Measurements from ENCODE around the gene RAP2B.
A peak's percentile ranks its signal among the peaks of the same experiment; 100 is the strongest.
"Not testable (repeated sequence)": the region's sequence is repeated elsewhere in the genome, so short reads cannot be mapped to it uniquely, and the experiment has no call there.

Gene RAP2B

DNA sequence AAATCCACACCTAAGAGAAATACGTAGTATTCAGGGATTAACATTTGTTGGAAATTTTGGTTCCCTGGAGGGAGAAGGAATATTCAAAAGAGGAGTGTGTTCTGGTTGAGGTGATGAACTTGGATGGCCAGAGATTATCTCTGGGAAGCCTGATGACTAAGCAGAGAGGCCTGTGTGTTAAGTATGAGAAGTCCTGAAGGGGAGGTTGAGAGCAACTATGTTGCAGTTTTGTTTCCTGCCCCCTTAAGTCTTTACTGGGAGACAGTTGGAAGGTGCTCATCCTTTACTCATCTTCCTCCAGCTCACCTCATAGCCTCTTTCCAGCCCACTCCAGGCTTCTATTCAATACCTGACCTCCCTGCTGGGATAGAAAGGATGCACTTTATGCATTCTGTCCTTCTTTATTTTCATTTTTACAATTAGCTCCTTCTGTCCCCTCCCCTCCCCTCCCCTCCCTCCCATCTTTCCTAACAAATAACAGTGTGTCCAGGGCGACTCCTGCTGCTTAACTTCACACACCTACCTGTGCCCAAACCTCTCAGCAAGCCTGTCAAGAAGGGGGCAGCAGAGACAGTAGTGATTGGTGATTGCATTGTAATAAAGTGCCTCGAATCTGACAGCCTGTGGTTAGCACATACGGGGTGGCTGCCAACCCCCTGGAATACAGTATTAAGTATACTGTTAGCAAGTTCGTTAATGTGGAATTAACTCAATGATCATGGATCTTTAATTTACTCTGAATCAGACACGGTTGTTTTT, 11.9 kb downstream of the RAP2B start:
- FAIRE-seq (no peak), DNase-seq (ENCODE audit: insufficient read length) (no peak)

DNA sequence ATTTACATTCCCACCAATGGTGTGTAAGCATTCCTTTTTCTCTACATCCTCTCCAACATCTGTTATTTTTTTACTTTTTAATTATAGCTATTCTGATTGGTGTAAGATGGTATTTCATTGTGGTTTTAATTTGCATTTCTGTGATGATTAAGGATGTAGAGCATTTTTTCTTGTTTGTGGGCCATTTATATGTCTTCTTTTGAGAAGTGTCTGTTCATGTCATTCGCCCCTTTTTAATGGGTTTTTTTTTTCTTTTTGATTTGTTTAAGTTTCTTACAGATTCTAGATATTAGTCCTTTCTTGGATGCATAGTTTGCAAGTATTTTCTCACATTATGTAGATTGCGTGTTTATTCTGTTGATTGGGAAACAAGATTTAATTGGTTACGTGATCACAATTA, 14.2 kb downstream of the RAP2B start:
- no peak for TF ChIP-seq TAF1 (IDR thresholded peaks at IDR 0.05; ENCODE audit: borderline replicate concordance, low read depth, low read length)
- no peak for TF ChIP-seq POLR2AphosphoS5 (IDR thresholded peaks at IDR 0.05; ENCODE audit: low read depth, low read length)
- TF ChIP-seq POLR2A (IDR thresholded peaks at IDR 0.05; ENCODE audit: low read depth, low read length), result no peak
- FAIRE-seq, result no peak
- no peak for DNase-seq (ENCODE audit: insufficient read length)

More for the DNA sequence above, 11.9 kb downstream of the RAP2B start:
- TF ChIP-seq POLR2A (IDR thresholded peaks at IDR 0.05; ENCODE audit: low read depth, low read length) (no peak), TAF1 (IDR thresholded peaks at IDR 0.05; ENCODE audit: borderline replicate concordance, low read depth, low read length) (no peak), POLR2AphosphoS5 (IDR thresholded peaks at IDR 0.05; ENCODE audit: low read depth, low read length) (no peak)

DNA sequence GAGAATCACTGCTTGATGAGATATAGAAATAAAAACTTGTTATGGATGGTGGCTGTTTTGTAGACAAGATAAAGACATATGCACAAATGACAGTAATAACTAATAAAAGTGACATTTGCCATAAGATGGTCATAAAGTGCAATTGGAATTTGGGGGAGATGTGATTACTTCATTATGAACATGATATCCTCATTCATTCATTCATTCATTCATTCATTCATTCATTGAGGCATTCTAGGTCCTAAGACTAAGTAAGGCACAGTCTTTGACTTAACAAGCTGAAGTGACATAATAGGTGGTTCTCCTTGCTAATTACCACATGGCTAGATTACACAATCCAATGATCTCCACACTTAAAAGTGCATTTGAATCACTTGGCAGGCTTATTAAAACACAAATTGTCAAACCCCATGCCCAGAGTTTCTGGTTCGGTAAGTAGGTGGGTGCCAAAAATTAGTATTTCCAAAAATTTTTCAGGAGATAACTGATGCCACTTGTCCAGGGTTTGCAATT, 18.9 kb downstream of the RAP2B start:
- DNase-seq (ENCODE audit: insufficient read length) (no peak), FAIRE-seq (peak; percentile 17)
- no peak for TF ChIP-seq POLR2AphosphoS5 (IDR thresholded peaks at IDR 0.05; ENCODE audit: low read depth, low read length)
- no peak for TF ChIP-seq POLR2A (IDR thresholded peaks at IDR 0.05; ENCODE audit: low read depth, low read length)
- no peak for TF ChIP-seq TAF1 (IDR thresholded peaks at IDR 0.05; ENCODE audit: borderline replicate concordance, low read depth, low read length)

DNA sequence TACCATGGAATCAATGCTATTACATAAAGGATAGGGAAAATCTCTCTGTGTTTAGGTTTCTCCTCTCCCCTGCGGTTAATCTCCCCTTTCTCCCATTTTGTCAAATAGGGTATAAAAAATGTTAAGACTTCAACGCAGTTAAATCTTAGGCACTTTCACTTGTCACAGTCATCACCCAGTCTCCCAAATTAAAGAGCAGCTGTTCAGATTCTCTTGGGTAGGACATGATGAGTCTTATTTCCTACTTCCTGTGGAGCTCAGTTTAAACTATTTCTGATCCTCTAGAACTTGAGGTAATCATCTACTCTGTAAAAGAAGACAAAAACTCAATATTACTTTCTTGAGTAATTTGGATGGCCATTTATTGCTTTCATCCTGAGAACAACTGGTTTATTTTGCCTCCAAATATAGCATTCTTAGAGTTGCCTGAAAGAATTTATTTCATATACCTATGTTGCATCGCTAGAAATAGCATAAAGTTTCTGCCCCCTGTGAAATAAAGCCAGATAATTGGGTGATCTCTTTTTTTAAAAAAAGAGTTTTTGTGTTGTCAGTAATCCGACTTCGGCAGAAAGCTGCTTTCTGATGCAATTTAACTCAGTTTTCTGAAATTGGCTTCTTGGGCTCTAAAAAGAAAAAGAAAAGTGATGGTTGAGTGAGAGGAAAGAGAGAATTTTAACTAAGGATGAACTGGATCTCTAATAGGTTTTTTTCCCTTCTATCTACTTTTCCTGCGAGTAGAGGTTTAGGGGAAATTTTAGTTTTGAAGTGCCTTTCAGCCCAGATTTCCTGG, 20.7 kb downstream of the RAP2B start:
- DNase-seq (ENCODE audit: insufficient read length), result no peak
- no peak for TF ChIP-seq POLR2A (IDR thresholded peaks at IDR 0.05; ENCODE audit: low read depth, low read length)
- TF ChIP-seq POLR2AphosphoS5 (IDR thresholded peaks at IDR 0.05; ENCODE audit: low read depth, low read length), result no peak
- no peak for TF ChIP-seq TAF1 (IDR thresholded peaks at IDR 0.05; ENCODE audit: borderline replicate concordance, low read depth, low read length)
- FAIRE-seq, result no peak

DNA sequence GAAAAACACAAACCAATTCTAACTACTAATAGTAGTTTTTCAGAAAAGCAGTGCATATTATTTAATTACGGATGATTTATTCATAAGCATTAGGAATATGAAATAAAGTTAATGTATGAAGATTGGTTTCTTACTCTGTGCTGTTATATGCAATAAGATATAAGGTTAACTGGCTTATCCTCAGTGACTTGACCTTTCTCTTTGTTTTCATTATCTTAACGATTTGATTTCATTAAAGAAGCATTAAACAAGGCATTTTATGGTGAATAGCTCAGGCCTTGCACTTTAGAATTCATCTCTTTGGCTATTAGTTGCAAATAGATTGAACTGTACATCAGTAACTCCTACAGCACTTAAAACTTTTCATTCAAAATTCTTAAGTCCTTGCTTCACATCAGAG, 28.9 kb downstream of the RAP2B start:
- DNase-seq (ENCODE audit: insufficient read length), result no peak
- FAIRE-seq, result no peak
- TF ChIP-seq TAF1 (IDR thresholded peaks at IDR 0.05; ENCODE audit: borderline replicate concordance, low read depth, low read length), result no peak
- TF ChIP-seq POLR2A (IDR thresholded peaks at IDR 0.05; ENCODE audit: low read depth, low read length), result no peak

DNA sequence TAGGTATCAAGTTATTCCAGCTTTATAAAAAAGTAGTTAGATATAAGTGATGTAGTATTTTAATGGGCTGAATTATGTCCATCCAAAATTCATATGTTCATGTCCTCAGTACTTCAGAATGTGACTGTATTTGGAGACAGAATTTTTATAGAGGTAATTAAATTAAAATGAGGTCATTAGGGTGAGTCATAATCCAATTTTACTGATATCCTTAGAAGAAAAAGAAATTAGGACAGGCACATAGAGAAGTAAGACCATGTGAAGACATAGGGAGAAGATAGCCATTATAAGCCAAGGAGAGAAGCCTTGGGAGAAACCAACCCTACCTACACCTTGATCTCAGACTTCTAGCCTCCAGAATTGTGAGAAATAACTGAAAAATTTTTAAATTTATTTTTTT, 30.3 kb downstream of the RAP2B start:
- TF ChIP-seq POLR2AphosphoS5 (IDR thresholded peaks at IDR 0.05; ENCODE audit: low read depth, low read length) (no peak), POLR2A (IDR thresholded peaks at IDR 0.05; ENCODE audit: low read depth, low read length) (no peak), TAF1 (IDR thresholded peaks at IDR 0.05; ENCODE audit: borderline replicate concordance, low read depth, low read length) (no peak)
- no peak for DNase-seq (ENCODE audit: insufficient read length)
- FAIRE-seq, result no peak

DNA sequence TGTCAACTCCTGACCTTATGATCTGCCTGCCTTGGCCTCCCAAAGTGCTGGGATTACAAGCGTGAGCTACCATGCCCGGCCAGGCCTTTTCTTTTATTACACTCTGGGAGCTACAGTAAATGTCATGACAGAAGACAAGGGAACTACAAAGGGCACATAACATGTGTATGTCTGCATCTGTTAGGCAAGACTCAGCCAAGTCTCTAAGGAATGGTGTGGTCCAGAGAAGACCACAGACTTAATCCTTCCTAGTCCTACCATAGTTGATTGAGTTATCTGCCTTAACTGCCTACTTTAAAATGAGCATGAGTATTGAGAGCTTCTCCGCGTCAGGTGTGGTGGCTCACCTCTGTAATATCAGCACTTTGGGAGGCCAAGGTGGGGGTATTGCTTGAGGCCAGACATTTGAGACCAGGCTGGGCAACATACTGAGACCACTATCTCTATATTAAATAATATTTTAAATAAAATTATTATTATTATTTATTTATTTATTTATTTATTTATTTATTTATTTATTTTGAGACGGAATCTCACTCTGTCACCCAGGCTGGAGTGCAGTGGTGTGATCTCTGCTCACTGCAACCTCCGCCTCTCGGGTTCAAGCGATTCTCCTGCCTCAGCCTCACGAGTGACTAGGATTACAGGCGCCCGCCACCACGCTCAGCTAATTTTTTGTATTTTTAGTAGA, 31.9 kb downstream of the RAP2B start:
- FAIRE-seq, result not testable (repeated sequence)

DNA sequence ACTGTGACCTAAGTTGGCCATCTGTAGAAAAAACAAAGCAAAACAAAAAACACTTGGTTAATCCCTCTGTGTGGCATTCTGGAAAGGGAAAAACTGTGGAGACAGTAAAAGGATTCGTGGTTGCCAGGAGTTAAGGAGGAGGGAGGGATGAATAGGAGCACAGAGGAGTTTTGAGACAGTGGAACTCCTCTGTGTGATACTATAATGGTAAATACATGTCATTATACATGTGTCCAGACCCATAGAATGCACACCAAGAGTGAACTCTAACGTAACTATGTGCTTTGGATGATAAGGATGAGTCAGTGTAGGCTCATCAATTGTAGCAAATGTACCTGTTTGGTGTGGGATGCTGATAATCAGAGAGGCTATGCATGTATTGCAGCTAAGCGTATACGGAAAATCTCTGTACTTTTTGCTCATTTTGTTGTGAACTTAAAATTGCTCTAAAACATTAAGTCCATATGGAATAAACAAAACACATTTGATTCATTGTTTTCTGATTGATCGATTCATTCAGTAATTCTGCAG, 33.4 kb downstream of the RAP2B start:
- FAIRE-seq (no peak), DNase-seq (ENCODE audit: insufficient read length) (no peak)

More for the DNA sequence above, 31.9 kb downstream of the RAP2B start:
- not testable (repeated sequence) for DNase-seq (ENCODE audit: insufficient read length)

DNA sequence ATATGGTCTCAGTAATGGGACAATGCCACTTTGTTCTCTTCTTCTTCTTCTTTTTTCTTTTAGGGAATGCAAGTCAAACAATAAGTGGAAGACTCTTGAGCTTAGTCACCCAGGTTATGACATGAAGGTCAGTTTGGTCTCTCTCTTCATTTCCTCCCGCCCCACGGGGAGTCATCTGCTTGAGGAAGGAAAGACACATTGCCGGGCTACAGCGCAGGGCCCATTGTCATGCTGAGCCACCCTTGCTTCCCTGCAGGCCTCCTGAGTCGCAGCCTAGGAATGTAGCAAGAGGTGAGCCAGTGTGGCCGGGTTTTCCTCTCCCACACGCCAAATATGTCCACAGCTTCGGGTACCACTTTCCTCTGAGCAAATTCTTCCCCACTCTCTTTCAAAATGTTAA, 47.6 kb downstream of the RAP2B start:
- DNase-seq (ENCODE audit: insufficient read length), result no peak
- no peak for FAIRE-seq
- TF ChIP-seq POLR2A (IDR thresholded peaks at IDR 0.05; ENCODE audit: low read depth, low read length) (no peak), POLR2AphosphoS5 (IDR thresholded peaks at IDR 0.05; ENCODE audit: low read depth, low read length) (no peak), TAF1 (IDR thresholded peaks at IDR 0.05; ENCODE audit: borderline replicate concordance, low read depth, low read length) (no peak)

More for the DNA sequence above, 33.4 kb downstream of the RAP2B start:
- TF ChIP-seq TAF1 (IDR thresholded peaks at IDR 0.05; ENCODE audit: borderline replicate concordance, low read depth, low read length), result no peak
- TF ChIP-seq POLR2AphosphoS5 (IDR thresholded peaks at IDR 0.05; ENCODE audit: low read depth, low read length), result no peak
- no peak for TF ChIP-seq POLR2A (IDR thresholded peaks at IDR 0.05; ENCODE audit: low read depth, low read length)

DNA sequence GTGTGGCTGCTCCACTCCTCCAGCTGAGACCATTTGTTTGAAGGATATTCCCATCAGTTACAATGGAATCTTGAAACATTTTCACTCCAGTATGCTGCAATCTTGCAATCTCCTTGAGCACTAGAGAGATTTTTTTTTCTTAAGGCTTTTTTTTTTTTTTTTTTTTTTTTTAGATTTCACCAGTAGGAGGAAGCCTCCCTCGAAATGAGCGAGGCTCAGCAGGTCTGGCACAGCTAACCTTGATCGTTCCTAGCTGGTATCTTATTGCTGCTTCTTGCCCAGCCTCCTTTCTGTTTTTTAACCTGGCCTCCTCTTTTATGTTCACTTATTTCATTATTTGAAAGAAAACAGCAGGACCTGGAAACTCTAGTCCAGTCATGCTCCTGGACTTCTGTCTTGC, 48.1 kb downstream of the RAP2B start:
- FAIRE-seq (no peak), DNase-seq (ENCODE audit: insufficient read length) (no peak)
- TF ChIP-seq POLR2A (IDR thresholded peaks at IDR 0.05; ENCODE audit: low read depth, low read length) (no peak), TAF1 (IDR thresholded peaks at IDR 0.05; ENCODE audit: borderline replicate concordance, low read depth, low read length) (no peak), POLR2AphosphoS5 (IDR thresholded peaks at IDR 0.05; ENCODE audit: low read depth, low read length) (no peak)

DNA sequence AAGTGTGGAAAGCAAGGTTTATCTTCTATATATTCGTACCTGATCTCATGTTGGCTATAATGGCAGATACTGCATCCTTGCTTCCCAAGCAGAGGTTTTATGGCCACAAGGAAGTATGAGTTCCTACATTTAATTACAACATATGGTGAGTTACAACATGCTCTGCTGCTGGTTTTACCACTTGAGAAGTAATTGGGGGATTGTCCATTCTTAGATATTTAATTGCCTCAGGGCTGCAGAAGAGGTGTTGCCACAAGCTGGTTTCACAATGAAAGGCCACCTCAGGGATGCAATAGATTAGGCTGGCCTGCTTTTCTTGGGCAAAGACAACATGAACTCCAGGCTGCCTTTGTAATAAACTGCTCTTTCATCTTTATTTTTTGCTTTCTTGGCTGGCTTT, 48.6 kb downstream of the RAP2B start:
- TF ChIP-seq TAF1 (IDR thresholded peaks at IDR 0.05; ENCODE audit: borderline replicate concordance, low read depth, low read length), result no peak
- no peak for TF ChIP-seq POLR2A (IDR thresholded peaks at IDR 0.05; ENCODE audit: low read depth, low read length)
- TF ChIP-seq POLR2AphosphoS5 (IDR thresholded peaks at IDR 0.05; ENCODE audit: low read depth, low read length), result no peak
- DNase-seq (ENCODE audit: insufficient read length), result no peak
- no peak for FAIRE-seq
